ENCODE data around the gene ARHGAP15.

- TF ChIP-seq CTCF (IDR thresholded peaks at IDR 0.05; ENCODE audit: low read depth, low read length, missing input control): no peak
- no peak for TF ChIP-seq EGR1 (IDR thresholded peaks at IDR 0.05; ENCODE audit: low read depth in 2 of 2)
- no peak for TF ChIP-seq YY1 (IDR thresholded peaks at IDR 0.05)
- no peak for TF ChIP-seq MAX (IDR thresholded peaks at IDR 0.05)
- no peak for TF ChIP-seq RXRA (IDR thresholded peaks at IDR 0.05)
- no peak for TF ChIP-seq ATF3 (IDR thresholded peaks at IDR 0.05)
- no peak for TF ChIP-seq RAD21 (IDR thresholded peaks at IDR 0.05)
- TF ChIP-seq HNF4G (IDR thresholded peaks at IDR 0.05): no peak
- no peak for TF ChIP-seq ZBTB33 (IDR thresholded peaks at IDR 0.05)
- TF ChIP-seq JUND (IDR thresholded peaks at IDR 0.05): no peak
- TF ChIP-seq GABPA (IDR thresholded peaks at IDR 0.05 in 1 of 2, conservative IDR thresholded peaks at IDR 0.05 in 1 of 2): no peak
Observed at GRCh38 chr2:143463719-143464118, 334.5 kb downstream of the ARHGAP15 start.

Data from liver (tissue), 3 donors.